ENCODE results near the gene TRPV5. TPM values are rescaled to one million over a fixed set of nuclear protein-coding genes. Genes with fewer than 3 reads are reported as not detected.

The TRPV5 gene
- total RNA-seq, 6 experiments from 2014 or later: not detected

GRCh38 chr7:142948603-142949002, 15.1 kb upstream of the TRPV5 start:
- no peak for TF ChIP-seq CTCF (IDR thresholded peaks at IDR 0.05)
- H3K4me1 Mint-ChIP-seq (ENCODE audit: low read depth): no peaks in the 10 kb centered on the region
- H3K4me3 Mint-ChIP-seq: no peak overlapping the region
- H3K27ac Mint-ChIP-seq: no peak overlapping the region
- DNase-seq: no peak
- H3K36me3 Mint-ChIP-seq (ENCODE audit: low read depth): no peaks in the 10 kb centered on the region
- peaks cover 11% of the 10 kb centered on the region; the same call in 1 of the 2 replicates for H3K27me3 Mint-ChIP-seq (ENCODE audit: insufficient read depth)
- H3K9me3 Mint-ChIP-seq: peaks cover 5% of the 10 kb centered on the region

GRCh38 chr7:142945001-142945400, 11.5 kb upstream of the TRPV5 start:
- Mint-ChIP-seq H3K27me3 (ENCODE audit: insufficient read depth) (peaks cover 11% of the 10 kb centered on the region; the same call in 1 of the 2 replicates), H3K4me1 (ENCODE audit: low read depth) (no peaks in the 10 kb centered on the region), H3K36me3 (ENCODE audit: low read depth) (no peaks in the 10 kb centered on the region), H3K9me3 (peaks cover 5% of the 10 kb centered on the region), H3K4me3 (no peak overlapping the region), H3K27ac (no peak overlapping the region)
- no peak for TF ChIP-seq CTCF (IDR thresholded peaks at IDR 0.05)
- no peak for DNase-seq

- no peak overlapping the region for H3K27ac Mint-ChIP-seq
- H3K27me3 Mint-ChIP-seq (ENCODE audit: insufficient read depth): peaks cover 11% of the 10 kb centered on the region; the same call in 1 of the 2 replicates
- H3K9me3 Mint-ChIP-seq: peaks cover 5% of the 10 kb centered on the region
- H3K36me3 Mint-ChIP-seq (ENCODE audit: low read depth): no peaks in the 10 kb centered on the region
- H3K4me3 Mint-ChIP-seq: no peak overlapping the region
- DNase-seq: no peak
- TF ChIP-seq CTCF (IDR thresholded peaks at IDR 0.05): no peak
- no peaks in the 10 kb centered on the region for H3K4me1 Mint-ChIP-seq (ENCODE audit: low read depth)
These were observed 10.2 kb upstream of the TRPV5 start for GRCh38 chr7:142943706-142944268.

- DNase-seq: no peak
- Mint-ChIP-seq H3K36me3 (ENCODE audit: low read depth) (no peaks in the 10 kb centered on the region), H3K27me3 (ENCODE audit: insufficient read depth) (peaks cover 13% of the 10 kb centered on the region; the same call in 1 of the 2 replicates), H3K4me3 (no peak overlapping the region), H3K9me3 (peaks cover 5% of the 10 kb centered on the region), H3K4me1 (ENCODE audit: low read depth) (no peaks in the 10 kb centered on the region), H3K27ac (no peak overlapping the region)
- no peak for TF ChIP-seq CTCF (IDR thresholded peaks at IDR 0.05)
These were observed 9.2 kb upstream of the TRPV5 start for GRCh38 chr7:142942746-142943145.

- no peak for TF ChIP-seq CTCF (IDR thresholded peaks at IDR 0.05)
- Mint-ChIP-seq H3K9me3 (no peaks in the 10 kb centered on the region; the same call in 1 of the 2 replicates), H3K4me3 (no peak overlapping the region), H3K27ac (no peak overlapping the region), H3K4me1 (ENCODE audit: low read depth) (no peaks in the 10 kb centered on the region), H3K36me3 (ENCODE audit: low read depth) (no peaks in the 10 kb centered on the region), H3K27me3 (ENCODE audit: insufficient read depth) (peaks cover 7% of the 10 kb centered on the region; the same call in 1 of the 2 replicates)
- no peak for DNase-seq
These were observed 8.0 kb upstream of the TRPV5 start for GRCh38 chr7:142941541-142941940.
